Measurements from ENCODE around the gene HOXD11. TPM values are rescaled to one million over a fixed set of nuclear protein-coding genes. Genes with fewer than 3 reads are reported as not detected.

HOXD11 gene
- total and polyA plus RNA-seq, 2 experiments from 2014 or later, result not detected

GRCh38 chr2:176121190-176122051, 14.3 kb downstream of the HOXD11 start (continued):
- TF ChIP-seq ZNF462 (CRISPR knock-in tag; IDR thresholded peaks at IDR 0.05) (no peak), CREB1 (CRISPR knock-in tag; IDR thresholded peaks at IDR 0.05; ENCODE audit: low read depth) (no peak), EZH2phosphoT487 (IDR thresholded peaks at IDR 0.05; ENCODE audit: unreplicated experiment) (peak; percentile 85), EZH2 (IDR thresholded peaks at IDR 0.05; ENCODE audit: low read depth, unreplicated experiment) (peak; percentile 90), ETS1 (IDR thresholded peaks at IDR 0.05) (no peak), POLR2AphosphoS5 (IDR thresholded peaks at IDR 0.05; ENCODE audit: low read depth) (no peak), JUNB (IDR thresholded peaks at IDR 0.05; ENCODE audit: unreplicated experiment) (no peak), NANOG (IDR thresholded peaks at IDR 0.05; ENCODE audit: borderline replicate concordance) (no peak), STAT1 (IDR thresholded peaks at IDR 0.05; ENCODE audit: unreplicated experiment) (no peak)
